Duodenal mucosa (tissue), 2 donors: Measurements from ENCODE around the gene ORM2.

Source experiments
- H3K27ac ChIP-seq: one replicate; pipeline ENCODE4 v1.7.0; 2013; ENCODE audit warnings: low read depth, low read length
- H3K27me3 ChIP-seq, 2 donors: one replicate each; pipeline ENCODE4 v1.7.0; 2013; ENCODE audit warnings: low read length in 2 of 2, control low read depth in 1 of 2; ENCODE audit not compliant: insufficient read depth in 2 of 2, control insufficient read depth in 1 of 2
- H3K36me3 ChIP-seq, 2 donors: one replicate each; pipeline ENCODE4 v1.7.0; 2013; ENCODE audit warnings: low read length in 2 of 2, control low read depth in 1 of 2; ENCODE audit not compliant: insufficient read depth in 2 of 2, control insufficient read depth in 1 of 2
- H3K4me1 ChIP-seq, 2 donors: one replicate each; pipeline ENCODE4 v1.7.0; 2013; ENCODE audit warnings: low read length in 2 of 2, control low read depth in 1 of 2; ENCODE audit not compliant: insufficient read depth in 2 of 2, control insufficient read depth in 1 of 2
- H3K4me3 ChIP-seq, 2 donors: one replicate each; pipeline ENCODE4 v1.7.0; 2013; ENCODE audit warnings: low read length in 2 of 2, low read depth in 1 of 2
- H3K9ac ChIP-seq, 2 donors: one replicate each; pipeline ENCODE4 v1.7.0; 2013; ENCODE audit warnings: low read length in 2 of 2, low read depth in 1 of 2
- H3K9me3 ChIP-seq, 2 donors: one replicate each; pipeline ENCODE4 v1.7.0; 2013; ENCODE audit warnings: low read length in 2 of 2, control low read depth in 1 of 2; ENCODE audit not compliant: control insufficient read depth in 1 of 2

Gene ORM2

GRCh38 chr9:114376586-114377445 is 47.1 kb downstream of the ORM2 start:
- H3K4me3 ChIP-seq = no peak overlapping the region
- peaks cover 15 to 39% of the 10 kb centered on the region in 2 donors for H3K4me1 ChIP-seq
- H3K9me3 ChIP-seq = no peaks in the 10 kb centered on the region
- peaks cover 31 to 74% of the 10 kb centered on the region in 2 donors for H3K36me3 ChIP-seq
- H3K27me3 ChIP-seq = no peaks in the 10 kb centered on the region
- no peak overlapping the region for H3K9ac ChIP-seq
- H3K27ac ChIP-seq = no peak overlapping the region

GRCh38 chr9:114378016-114378415 is 48.3 kb downstream of the ORM2 start:
- no peaks in the 10 kb centered on the region for H3K9me3 ChIP-seq
- peaks cover 9 to 42% of the 10 kb centered on the region in 2 donors for H3K4me1 ChIP-seq
- H3K27ac ChIP-seq = no peak overlapping the region
- no peak overlapping the region for H3K9ac ChIP-seq
- no peak overlapping the region for H3K4me3 ChIP-seq
- peaks cover 28 to 71% of the 10 kb centered on the region in 2 donors for H3K36me3 ChIP-seq
- H3K27me3 ChIP-seq = no peaks in the 10 kb centered on the region

- H3K36me3 ChIP-seq = peaks cover 26 to 64% of the 10 kb centered on the region in 2 donors
- no peaks in the 10 kb centered on the region for H3K9me3 ChIP-seq
- no peak overlapping the region for H3K4me3 ChIP-seq
- peaks cover 15 to 44% of the 10 kb centered on the region in 2 donors for H3K4me1 ChIP-seq
- no peak overlapping the region for H3K9ac ChIP-seq
- H3K27me3 ChIP-seq = no peaks in the 10 kb centered on the region
- no peak overlapping the region for H3K27ac ChIP-seq
Observed at GRCh38 chr9:114378883-114379282, 49.2 kb downstream of the ORM2 start.
